DND-41 (cell line): ENCODE data around the gene PTPN23.
"Not testable (repeated sequence)": the region's sequence is repeated elsewhere in the genome, so short reads cannot be mapped to it uniquely, and the experiment has no call there.

Experiments
- EZH2 ChIP-seq: IDR thresholded peaks from 3 replicates; pipeline ENCODE4 v1.6.1; 2012; ENCODE audit warnings: borderline replicate concordance, low read depth, mild to moderate bottlenecking, moderate library complexity, low read length, inconsistent platforms; ENCODE audit not compliant: severe bottlenecking
- TF ChIP-seq, protein P1 (sequence below): IDR thresholded peaks from 2 replicates; pipeline ENCODE4 v1.5.1; 2012; ENCODE audit warnings: borderline replicate concordance, low read length, moderate library complexity, mild to moderate bottlenecking; ENCODE audit not compliant: poor library complexity, severe bottlenecking; ENCODE audit errors: extremely low read depth

DNA sequence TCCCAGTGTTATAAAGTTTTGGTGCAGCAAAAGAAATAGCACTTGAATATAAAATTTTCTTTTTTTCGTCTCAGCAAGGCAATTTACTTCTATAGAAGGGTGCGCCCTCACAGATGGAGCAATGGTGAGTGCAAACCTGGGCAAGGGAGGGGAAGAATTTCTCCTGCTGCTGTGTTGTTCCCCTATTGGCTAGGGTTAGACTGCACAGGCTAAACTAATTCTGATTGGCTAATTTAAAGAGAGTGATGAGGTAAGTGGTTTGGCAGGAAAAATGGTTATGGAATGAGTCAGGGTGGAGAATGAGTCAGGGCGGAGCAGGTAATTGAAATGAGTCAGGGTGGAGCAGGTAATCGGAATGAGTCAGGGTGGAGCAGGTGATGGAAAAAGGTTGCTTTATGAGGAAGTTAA lies 20.7 kb upstream of the PTPN23 start:
- TF ChIP-seq, protein P1, sequence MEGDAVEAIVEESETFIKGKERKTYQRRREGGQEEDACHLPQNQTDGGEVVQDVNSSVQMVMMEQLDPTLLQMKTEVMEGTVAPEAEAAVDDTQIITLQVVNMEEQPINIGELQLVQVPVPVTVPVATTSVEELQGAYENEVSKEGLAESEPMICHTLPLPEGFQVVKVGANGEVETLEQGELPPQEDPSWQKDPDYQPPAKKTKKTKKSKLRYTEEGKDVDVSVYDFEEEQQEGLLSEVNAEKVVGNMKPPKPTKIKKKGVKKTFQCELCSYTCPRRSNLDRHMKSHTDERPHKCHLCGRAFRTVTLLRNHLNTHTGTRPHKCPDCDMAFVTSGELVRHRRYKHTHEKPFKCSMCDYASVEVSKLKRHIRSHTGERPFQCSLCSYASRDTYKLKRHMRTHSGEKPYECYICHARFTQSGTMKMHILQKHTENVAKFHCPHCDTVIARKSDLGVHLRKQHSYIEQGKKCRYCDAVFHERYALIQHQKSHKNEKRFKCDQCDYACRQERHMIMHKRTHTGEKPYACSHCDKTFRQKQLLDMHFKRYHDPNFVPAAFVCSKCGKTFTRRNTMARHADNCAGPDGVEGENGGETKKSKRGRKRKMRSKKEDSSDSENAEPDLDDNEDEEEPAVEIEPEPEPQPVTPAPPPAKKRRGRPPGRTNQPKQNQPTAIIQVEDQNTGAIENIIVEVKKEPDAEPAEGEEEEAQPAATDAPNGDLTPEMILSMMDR, result not testable (repeated sequence)
- not testable (repeated sequence) for TF ChIP-seq EZH2
